ENCODE results near the gene SPOCK1.
"Not testable (repeated sequence)": the region's sequence is repeated elsewhere in the genome, so short reads cannot be mapped to it uniquely, and the experiment has no call there.

SPOCK1 gene

GRCh38 chr5:137498736-137499505 is at the start of gene SPOCK1:
TSS of gene SPOCK1 (minus strand) at chr5:137499326.
- DNase-seq: peak; percentile 70

DNA sequence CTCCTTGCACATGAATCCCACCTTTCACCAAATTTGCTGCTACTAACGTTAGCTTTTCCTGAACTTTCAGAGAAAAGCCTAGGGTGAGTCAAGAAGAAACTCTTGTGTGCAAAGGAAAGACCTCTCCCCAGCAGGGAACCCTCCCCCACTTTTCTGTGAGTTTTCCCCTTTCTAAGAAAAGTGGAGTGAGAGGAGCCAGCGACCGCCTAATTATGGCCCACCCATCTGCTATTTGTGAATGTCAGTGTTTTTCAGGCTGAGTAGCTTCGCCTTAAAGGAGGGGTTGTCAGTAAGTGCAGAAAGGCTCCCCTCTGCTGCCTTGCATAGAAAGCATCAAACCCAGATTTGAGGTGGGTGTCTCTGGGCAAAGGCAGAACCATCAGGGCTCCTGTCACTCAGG is 46.8 kb upstream of the SPOCK1 start:
- no peak for DNase-seq

DNA sequence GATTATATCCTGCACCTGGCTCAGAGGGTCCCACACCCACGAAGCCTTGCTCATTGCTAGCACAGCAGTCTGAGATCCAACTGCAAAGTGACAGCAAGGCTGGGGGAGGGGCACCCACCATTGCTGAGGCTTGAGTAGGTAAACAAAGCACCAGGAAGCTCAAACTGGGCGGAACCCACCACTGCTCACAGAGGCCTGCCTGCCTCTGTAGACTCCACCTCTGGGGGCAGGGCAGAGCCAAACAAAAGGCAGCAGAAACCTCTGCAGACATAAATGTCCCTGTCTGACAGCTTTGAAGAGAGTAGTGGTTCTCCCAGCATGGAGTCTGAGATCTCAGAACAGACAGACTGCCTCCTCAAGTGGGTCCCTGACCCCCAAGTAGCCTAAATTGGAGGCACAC is 36.3 kb upstream of the SPOCK1 start:
- DNase-seq: not testable (repeated sequence)

GRCh38 chr5:137533963-137534362 is 34.8 kb upstream of the SPOCK1 start:
- no peak for DNase-seq

DNA sequence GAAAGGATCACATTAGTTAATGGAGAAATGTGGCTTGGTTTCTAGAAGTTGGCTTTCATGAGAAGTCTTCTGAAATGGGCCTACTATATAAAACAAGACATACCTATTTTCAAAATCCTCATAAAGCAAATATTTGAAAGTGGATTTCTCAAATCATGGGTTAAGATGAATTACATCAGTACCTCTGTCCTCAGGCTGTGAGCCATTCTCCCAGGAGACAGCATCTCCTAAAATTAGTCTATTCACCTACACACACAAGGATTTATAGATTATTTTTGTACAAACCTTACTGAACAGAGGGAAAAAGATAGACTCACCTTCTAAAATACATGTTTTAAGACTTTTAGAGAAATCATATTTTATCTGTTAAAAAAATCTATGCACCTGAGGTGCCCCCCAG is 32.1 kb upstream of the SPOCK1 start:
- no peak for DNase-seq

- no peak for DNase-seq
Measured at GRCh38 chr5:137521246-137521645, 22.1 kb upstream of the SPOCK1 start.

- DNase-seq: no peak
Measured at GRCh38 chr5:137516961-137517360, 17.8 kb upstream of the SPOCK1 start.

DNA sequence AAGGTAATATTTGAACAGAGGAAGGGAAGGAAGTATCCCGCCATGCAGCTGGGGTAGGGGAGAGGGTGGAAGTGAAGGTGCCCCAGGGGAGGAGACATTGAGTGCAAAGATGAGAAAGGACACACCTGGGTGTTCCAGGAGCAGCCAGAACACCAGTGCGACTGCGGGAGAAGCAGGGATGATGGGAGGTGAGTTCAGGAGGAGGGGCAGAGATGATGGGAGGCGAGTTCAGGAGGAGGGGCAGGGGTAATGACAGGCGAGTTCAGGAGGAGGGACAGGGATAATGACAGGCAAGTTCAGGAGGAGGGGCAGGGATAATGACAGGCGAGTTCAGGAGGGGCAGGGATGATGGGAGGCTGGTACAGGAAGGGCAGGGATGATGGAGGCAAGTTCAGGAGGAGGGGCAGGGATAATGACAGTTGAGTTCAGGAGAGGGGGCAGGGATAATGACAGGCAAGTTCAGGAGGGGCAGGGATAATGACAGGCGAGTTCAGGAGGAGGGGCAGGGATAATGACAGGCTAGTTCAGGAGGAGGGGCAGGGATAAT is 17.2 kb upstream of the SPOCK1 start:
- DNase-seq: no peak

- DNase-seq: no peak
Measured at GRCh38 chr5:137515238-137515637, 16.1 kb upstream of the SPOCK1 start.

- DNase-seq: no peak
Measured at GRCh38 chr5:137510671-137511070, 11.5 kb upstream of the SPOCK1 start.

- DNase-seq: no peak
Measured at GRCh38 chr5:137507150-137507549, 8.0 kb upstream of the SPOCK1 start.

- no peak for DNase-seq
Measured at GRCh38 chr5:137506296-137506695, 7.2 kb upstream of the SPOCK1 start.

- DNase-seq: no peak
Measured at GRCh38 chr5:137504916-137505315, 5.8 kb upstream of the SPOCK1 start.

DNA sequence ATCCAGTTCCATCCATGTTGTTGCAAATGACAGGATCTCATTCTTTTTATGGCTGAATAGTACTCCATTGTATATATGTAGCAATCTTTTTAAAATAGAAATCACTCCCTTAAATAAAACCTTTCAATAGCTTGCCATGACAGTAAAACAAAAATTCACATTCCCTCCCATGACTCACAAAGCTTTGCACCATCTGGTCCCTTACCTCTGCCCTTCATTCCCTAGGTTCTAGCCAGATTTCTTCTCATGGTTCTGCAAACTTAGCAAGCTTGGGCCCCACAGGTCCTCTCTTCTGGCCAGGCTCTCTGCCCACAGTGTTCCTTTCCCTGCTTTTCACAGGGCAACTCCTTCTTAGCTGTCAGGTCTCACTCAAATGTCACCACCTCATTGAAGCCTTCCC is 4.3 kb upstream of the SPOCK1 start:
- no peak for DNase-seq

DNA sequence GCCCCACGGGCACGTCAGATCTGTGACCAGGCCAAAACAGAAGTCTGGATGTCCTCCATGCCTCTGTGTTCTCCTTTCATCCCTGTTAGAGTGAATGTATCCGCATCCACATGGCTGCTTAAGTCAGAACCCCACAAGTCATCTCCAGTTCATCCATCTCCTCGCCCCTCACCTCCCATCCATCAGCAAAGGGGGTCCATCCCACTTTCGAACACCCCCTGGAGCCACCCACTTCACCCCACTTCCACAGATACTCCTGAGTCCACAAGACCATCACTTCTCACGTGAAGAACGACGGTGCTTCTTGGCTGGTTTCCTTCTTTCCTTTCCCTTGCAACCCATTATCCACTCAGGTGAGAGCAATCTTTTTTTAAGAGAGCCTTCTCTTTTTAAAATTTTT is 3.5 kb upstream of the SPOCK1 start:
- DNase-seq: no peak

GRCh38 chr5:137501846-137502406 is 2.8 kb upstream of the SPOCK1 start:
- no peak for DNase-seq

GRCh38 chr5:137501226-137501625 is 2.1 kb upstream of the SPOCK1 start:
- DNase-seq: no peak

DNA sequence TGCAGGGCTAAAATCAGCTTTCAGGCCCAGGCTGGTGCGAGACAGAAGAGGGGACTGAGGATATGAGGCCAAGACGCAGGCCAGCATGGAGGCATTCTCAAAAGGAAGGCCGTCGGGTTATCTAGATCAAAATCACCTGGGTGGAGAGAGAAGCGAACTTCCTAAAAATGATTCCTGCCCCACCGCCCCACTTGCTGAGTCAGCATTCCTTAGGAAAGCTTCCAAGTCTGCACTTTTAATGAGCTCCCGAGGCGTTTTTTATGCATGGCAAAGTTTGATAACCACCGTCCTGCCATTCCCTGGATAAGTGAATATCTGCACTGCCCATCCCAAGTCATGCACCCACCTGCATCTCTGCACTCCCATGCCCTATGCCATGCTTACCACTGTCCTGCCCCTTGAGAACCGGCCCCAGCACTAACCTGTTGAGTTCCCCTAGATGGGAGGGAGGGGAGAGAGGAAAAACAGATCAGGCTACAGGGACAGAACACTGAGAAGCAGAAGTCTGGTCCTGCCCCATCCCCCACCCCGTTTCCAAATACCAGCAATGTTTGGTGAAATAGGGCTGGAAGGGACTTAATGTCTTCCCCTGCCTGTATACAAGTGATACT is 1.6 kb upstream of the SPOCK1 start:
- DNase-seq: no peak

GRCh38 chr5:137499506-137499847 is 351 bp upstream of the SPOCK1 start:
- DNase-seq: not testable (repeated sequence)

GRCh38 chr5:137498301-137498735 is 808 bp downstream of the SPOCK1 start:
- no peak for DNase-seq

DNA sequence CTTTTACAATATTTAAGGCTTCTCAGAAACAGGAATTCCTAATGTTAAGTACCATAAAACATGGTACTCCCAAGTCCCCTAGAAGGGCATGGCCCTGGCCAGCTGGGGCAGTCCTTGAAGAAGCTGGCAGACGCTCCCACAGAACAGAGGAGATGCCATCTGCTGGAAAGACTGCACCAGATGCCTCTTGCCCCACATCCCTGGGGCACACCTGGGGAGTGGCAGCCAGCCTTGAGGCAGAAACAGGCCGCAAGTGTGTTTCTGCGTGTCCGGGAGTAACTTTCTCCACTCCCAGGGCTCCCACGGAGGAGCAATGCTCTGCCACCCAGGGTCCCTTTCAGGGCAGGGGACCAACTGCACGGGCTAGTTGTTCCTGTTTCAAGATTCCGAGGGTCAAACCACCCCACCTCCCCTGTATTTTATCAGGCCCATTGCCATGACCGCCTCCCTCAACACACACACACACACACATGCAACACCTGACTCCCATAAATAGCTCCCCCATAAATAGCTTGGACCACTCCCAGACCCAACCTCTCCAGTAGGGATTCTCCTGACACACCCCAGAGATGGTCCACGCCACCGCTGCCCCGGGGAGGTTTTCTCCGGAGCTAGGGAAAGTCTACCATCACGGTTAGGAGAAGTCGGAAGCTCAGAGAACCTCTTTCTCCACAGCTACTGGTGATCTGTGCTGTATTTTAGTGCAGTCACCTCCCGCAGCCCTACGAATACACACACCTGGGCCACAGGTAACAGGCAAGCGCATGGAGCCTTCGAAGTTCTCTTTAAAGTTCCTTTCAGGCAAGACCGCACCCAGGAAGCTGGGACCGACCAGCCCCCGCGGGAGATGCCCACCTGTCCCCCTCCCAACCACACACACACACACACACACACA is 1.5 kb downstream of the SPOCK1 start:
- no peak for DNase-seq

DNA sequence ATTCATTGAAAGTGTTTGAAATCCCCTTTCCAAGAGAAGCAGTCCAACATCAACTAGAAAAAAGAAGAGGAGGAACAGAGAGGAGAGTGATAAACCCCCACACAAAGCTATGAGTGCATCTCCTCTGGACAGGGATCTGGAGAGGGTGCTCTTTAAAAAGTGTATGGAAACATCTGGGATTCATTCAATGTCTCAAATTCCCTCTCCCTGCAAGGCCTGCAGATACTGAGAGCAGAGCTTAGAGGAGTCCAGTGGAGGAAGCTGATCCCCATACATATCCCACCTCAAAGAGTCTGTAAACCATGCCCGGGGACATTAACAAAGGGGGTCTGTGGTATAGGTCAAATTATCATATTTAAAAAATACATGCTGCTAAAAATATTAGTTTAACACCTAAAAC is 2.2 kb downstream of the SPOCK1 start:
- no peak for DNase-seq

- DNase-seq: no peak
Measured at GRCh38 chr5:137492331-137492730, 6.8 kb downstream of the SPOCK1 start.
